Stomach (tissue), 9 donors: ENCODE measurements around the gene UFSP2. TPM values are rescaled to one million over a fixed set of nuclear protein-coding genes. Genes with fewer than 3 reads are reported as not detected.
A peak's percentile ranks its signal among the peaks of the same experiment; 100 is the strongest.

ENCODE experiments used
- DNase-seq, 2 donors: peaks; one replicate each; pipeline versions ENCODE4 v3.0.0 to v3.0.0-alpha.2; 2013 to 2019
- H3K27ac ChIP-seq, 5 donors: fragments of 200-600 bp in 4 of 5; sonication (generic) in 4 of 5; one replicate each; pipeline ENCODE4 v1.5.1; 2013 to 2019; ENCODE audit warnings: mild to moderate bottlenecking in 1 of 5, moderate library complexity in 1 of 5
- H3K27me3 ChIP-seq, 3 donors: fragments of 200-600 bp; sonication (generic); one replicate each; pipeline ENCODE4 v1.5.1; 2017 to 2019; ENCODE audit warnings: mixed run types in 1 of 3
- H3K36me3 ChIP-seq, 4 donors: fragments of 200-600 bp; sonication (generic); 1 replicate in 3 of 4; 2 replicates in 1 of 4; pipeline ENCODE4 v1.5.1; 2016 to 2019
- H3K4me1 ChIP-seq, 4 donors: fragments of 200-600 bp; sonication (generic); one replicate each; pipeline ENCODE4 v1.5.1; 2016 to 2019
- H3K4me3 ChIP-seq, 4 donors: fragments of 200-600 bp; sonication (generic) in 3 of 4; one replicate each; pipeline ENCODE4 v1.5.1; 2016 to 2019; ENCODE audit warnings: mild to moderate bottlenecking in 1 of 4
- H3K9me3 ChIP-seq, 4 donors: fragments of 200-600 bp; sonication (generic); one replicate each; pipeline ENCODE4 v1.5.1; 2016 to 2019
- CTCF ChIP-seq, 7 experiments: fragments of 450-650 bp in 4 of 7; fragments of 200-600 bp in 3 of 7; sonication (generic) in 3 of 7; IDR thresholded peaks; one replicate each; pipeline ENCODE4 v1.5.1; 2016 to 2019; ENCODE audit warnings: antibody characterized with exemption in 7 of 7, control low read depth in 2 of 7, mild to moderate bottlenecking in 1 of 7
- EP300 ChIP-seq: sonication (generic); formaldehyde crosslinking; IDR thresholded peaks from one replicate; pipeline ENCODE4 v1.6.1; 2017; ENCODE audit warnings: antibody characterized with exemption
- POLR2A ChIP-seq, 4 donors: fragments of 450-650 bp; IDR thresholded peaks; one replicate each; pipeline ENCODE4 v1.6.1; 2016; ENCODE audit warnings: antibody characterized with exemption in 4 of 4, control low read depth in 2 of 4, mild to moderate bottlenecking in 1 of 4, moderate library complexity in 1 of 4
- POLR2AphosphoS5 ChIP-seq, 3 donors: sonication (generic); formaldehyde crosslinking; IDR thresholded peaks; one replicate each; pipeline ENCODE4 v1.6.1; 2016; ENCODE audit warnings: antibody characterized with exemption in 3 of 3
- WGBS, 5 donors: extraction: QIAGEN DNeasy Blood & Tissue Kit in 3 of 5; methylation state at CpG; one replicate each; pipeline versions ENCODE4 v1.1.5 to v1.1.7; 2013 to 2018; 5-methylcytosine and 5-hydroxymethylcytosine counted together
- intact Hi-C: fragments of 100-400 bp; cut with DNase I; formaldehyde crosslinking; loops from one replicate; pipeline ENCODE4 v1.15.1; 2023; ENCODE audit warnings: low total_unique reads
- polyA plus RNA-seq, 3 donors: library from polyadenylated mRNA; stranded (reverse); fragments of 200-250 nt; gene quantifications; one replicate each; pipeline ENCODE4 v1.2.3, GENCODE V29; 2013
- total RNA-seq, 5 donors: library from RNA; depleted of rRNA; stranded (reverse); fragments of >200 nt; gene quantifications; one replicate each; pipeline versions ENCODE4 v1.1.0 to v1.2.3, GENCODE V29; 2014 to 2016
- donor health status: healthy with polysubstance abuse.
- donor health status: Bipolar disorder and iron deficiency.
- donor health status: healthy.

The UFSP2 gene
- total and polyA plus RNA-seq, 8 donors, result 12.3 to 56.2 (median 20.4) TPM; not detected in 1

- Histone ChIP-seq H3K27me3 (no peaks in the 10 kb centered on the region), H3K4me3 (peak within 1 kb of the TSS; percentile 85 to 96 (median 92)), H3K4me1 (peaks cover 0 to 26% (median 16%) of the 10 kb centered on the region in 4 donors), H3K36me3 (no peaks in the 10 kb centered on the region), H3K27ac (peak within 1 kb of the TSS; percentile 75 to 88 (median 78)), H3K9me3 (no peaks in the 10 kb centered on the region)
- WGBS, 5 donors, result 0 to 1% (median 1%) methylated on average over 40 to 93 of the region's 93 CpGs
- DNase-seq, result peak; percentile 97 to 98
- TF ChIP-seq POLR2A (IDR thresholded peaks at IDR 0.05) (no peak), EP300 (no peak), CTCF (IDR thresholded peaks at IDR 0.05) (peak in 4 of 7 experiments; percentile 61 to 87 (median 82)), POLR2AphosphoS5 (IDR thresholded peaks at IDR 0.05) (peak; percentile 42 to 69 (median 44))
- intact Hi-C loops, result loop anchor here (10.0 kb wide), 1 partner anchor 123 kb away; no protein-coding TSS in a partner anchor
Measured at GRCh38 chr4:185471235-185472102, 45.7 kb upstream of the UFSP2 start, which contains the start of gene CCDC110. Gene CCDC110 (minus strand): TSS chr4:185471733. CDS start chr4:185471683, 50 bp downstream.

DNA sequence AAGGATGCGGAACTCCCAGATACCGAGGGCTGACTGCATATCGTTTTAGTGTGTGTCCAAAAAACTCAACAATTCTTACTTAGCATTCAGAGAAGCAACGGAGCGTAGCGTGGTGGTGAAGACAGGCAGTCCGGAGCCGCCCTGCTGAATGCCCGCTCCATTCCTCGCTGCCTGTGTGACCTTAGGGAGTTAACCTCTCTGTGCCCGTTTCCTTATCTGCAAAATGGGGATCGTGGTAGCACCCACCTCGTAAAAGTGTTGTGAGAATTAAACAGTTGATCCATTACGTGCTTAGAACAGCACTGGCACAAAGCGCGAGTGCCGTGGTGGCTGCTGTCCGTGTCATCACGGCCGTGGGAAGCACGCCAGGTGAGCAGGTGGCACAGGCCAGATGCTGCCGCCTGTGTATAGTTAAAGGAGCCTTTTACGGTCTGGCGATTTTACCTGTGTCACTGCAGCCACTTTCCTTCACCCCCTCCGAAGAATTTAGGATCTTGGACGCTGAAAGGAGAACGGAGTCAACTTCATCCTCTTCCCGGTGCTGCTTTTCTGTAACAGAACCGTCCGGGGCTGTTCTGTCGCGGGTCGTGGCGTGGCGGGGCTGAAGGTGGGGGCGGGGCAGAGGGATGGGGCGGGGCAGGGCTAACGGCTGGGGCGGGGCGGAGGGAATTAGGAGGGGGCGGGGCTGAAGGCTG is 44.9 kb upstream of the UFSP2 start:
- Histone ChIP-seq H3K27ac (peak overlapping the region; percentile 58 to 88 (median 75)), H3K9me3 (no peaks in the 10 kb centered on the region), H3K36me3 (no peaks in the 10 kb centered on the region), H3K4me3 (peak overlapping the region; percentile 63 to 96 (median 92)), H3K4me1 (peaks cover 0 to 26% (median 17%) of the 10 kb centered on the region in 4 donors), H3K27me3 (no peaks in the 10 kb centered on the region)
- peak; percentile 76 to 83 for DNase-seq
- WGBS, 5 donors, result 1 to 3% (median 2%) methylated on average over 24 to 41 of the region's 41 CpGs
- TF ChIP-seq POLR2AphosphoS5 (IDR thresholded peaks at IDR 0.05) (peak in 2 of 3 donors; percentile 2 to 3), EP300 (no peak), POLR2A (IDR thresholded peaks at IDR 0.05) (no peak), CTCF (IDR thresholded peaks at IDR 0.05) (no peak)
- intact Hi-C loops, result loop anchor here (10.0 kb wide), 1 partner anchor 124 kb away; no protein-coding TSS in a partner anchor

GRCh38 chr4:185469580-185470154 is 43.9 kb upstream of the UFSP2 start:
- WGBS, 5 donors, result 70 to 81% (median 70%) methylated on average over 9 of the region's 9 CpGs
- Histone ChIP-seq H3K9me3 (no peaks in the 10 kb centered on the region), H3K4me3 (peak overlapping the region in 1 of 4 donors; percentile 96), H3K36me3 (no peaks in the 10 kb centered on the region), H3K4me1 (peaks cover 0 to 35% (median 20%) of the 10 kb centered on the region in 4 donors), H3K27me3 (no peaks in the 10 kb centered on the region), H3K27ac (no peak overlapping the region)
- peak in 1 of 2 donors; percentile 10 for DNase-seq
- TF ChIP-seq EP300, result no peak
- TF ChIP-seq POLR2A (IDR thresholded peaks at IDR 0.05), result no peak
- no peak for TF ChIP-seq CTCF (IDR thresholded peaks at IDR 0.05)
- no peak for TF ChIP-seq POLR2AphosphoS5 (IDR thresholded peaks at IDR 0.05)
- intact Hi-C loops, result loop anchor here (10.0 kb wide), 1 partner anchor 125 kb away; no protein-coding TSS in a partner anchor

- Histone ChIP-seq H3K4me1 (peaks cover 0 to 35% (median 20%) of the 10 kb centered on the region in 4 donors), H3K36me3 (no peaks in the 10 kb centered on the region), H3K9me3 (no peaks in the 10 kb centered on the region), H3K27me3 (no peaks in the 10 kb centered on the region), H3K27ac (no peak overlapping the region), H3K4me3 (no peak overlapping the region)
- DNase-seq, result no peak
- intact Hi-C loops, result no loop called here
- no peak for TF ChIP-seq CTCF (IDR thresholded peaks at IDR 0.05)
- no peak for TF ChIP-seq POLR2A (IDR thresholded peaks at IDR 0.05)
- no peak for TF ChIP-seq POLR2AphosphoS5 (IDR thresholded peaks at IDR 0.05)
- no peak for TF ChIP-seq EP300
- WGBS, 5 donors, result 77 to 83% (median 80%) methylated on average over 2 of the region's 2 CpGs
Measured at GRCh38 chr4:185468999-185469398, 43.2 kb upstream of the UFSP2 start.
